ENCODE data around the gene CDK5RAP1.
"Not testable (repeated sequence)": the region's sequence is repeated elsewhere in the genome, so short reads cannot be mapped to it uniquely, and the experiment has no call there.

CDK5RAP1 gene

DNA sequence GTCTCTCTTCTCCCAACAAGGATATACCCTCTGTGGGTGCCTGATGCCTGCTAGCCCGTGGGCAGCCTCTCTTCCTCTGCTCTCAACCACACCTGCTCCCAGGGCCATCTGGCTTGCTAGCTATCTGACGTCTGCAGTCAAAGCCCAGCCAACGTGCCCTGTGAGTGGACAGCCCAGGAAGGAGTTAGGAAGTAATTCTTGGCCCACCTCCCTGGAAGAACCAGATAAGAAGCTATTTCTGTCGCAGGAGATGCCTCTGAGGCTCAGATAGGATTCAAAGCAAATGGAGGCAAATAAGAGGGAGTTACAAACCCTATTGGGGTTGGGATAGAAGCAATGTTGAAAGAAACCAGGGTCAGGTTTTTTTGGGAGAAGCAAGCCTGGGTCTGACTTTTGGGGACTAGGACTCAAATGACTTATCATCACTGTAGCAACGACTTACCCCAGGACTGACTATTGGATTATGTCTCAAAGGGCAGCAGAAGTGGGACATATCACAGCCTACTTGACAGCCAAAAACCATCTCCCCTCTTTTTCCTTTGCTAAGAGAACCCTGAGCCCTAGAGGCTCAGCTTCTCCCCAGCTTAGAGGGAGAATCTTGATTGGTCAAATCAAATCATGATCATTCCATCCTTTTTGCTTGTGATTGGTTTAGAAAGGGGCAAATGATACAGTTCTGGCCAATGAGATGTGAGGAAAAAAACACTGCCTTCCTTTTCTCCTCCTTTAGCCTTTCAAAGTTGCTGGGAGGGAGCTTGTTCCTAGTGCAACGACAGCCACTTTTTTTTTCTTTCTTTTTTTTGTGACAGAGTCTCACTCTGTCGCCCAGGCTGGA, 18.0 kb upstream of the CDK5RAP1 start:
- DNase-seq (ENCODE audit: low spot score) = no peak

DNA sequence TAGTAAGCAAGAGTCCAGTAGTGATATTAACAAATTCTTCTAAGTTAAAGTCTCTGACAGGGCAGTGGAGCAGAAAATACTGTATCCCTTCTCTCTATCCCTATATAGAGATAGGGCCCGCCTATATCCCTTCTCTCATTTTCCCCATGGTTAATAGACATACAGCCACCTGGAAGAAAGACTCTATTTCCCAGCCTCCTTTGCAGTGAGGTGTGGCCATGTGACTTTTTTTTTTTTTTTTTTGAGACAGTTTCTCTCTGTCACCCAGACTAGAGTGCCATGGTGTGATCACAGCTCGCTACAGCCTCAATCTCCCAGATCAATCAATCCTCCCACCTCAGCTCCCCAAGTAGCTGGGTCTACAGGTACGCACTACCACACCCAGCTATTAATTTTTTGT, 16.7 kb upstream of the CDK5RAP1 start:
- no peak for DNase-seq (ENCODE audit: low spot score)

DNA sequence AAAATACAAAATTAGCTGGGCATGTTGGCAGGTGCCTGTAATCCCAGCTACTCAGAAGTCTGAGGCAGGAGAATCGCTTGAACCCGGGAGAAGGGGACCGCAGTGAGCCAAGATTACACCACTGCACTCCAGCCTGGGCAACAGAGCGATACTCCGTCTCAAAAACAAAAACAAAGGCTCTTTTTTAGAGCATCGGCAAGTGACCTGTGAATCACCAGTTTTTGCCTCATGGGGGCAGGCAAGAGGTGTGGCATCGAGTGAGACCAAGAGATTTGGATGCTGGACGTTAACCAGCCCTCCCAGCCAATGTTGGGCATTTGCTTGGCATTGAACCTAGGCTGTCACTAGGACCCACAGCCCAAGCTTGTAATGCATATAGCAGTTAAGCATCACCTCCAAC, 14.6 kb upstream of the CDK5RAP1 start:
- DNase-seq (ENCODE audit: low spot score) = no peak

DNA sequence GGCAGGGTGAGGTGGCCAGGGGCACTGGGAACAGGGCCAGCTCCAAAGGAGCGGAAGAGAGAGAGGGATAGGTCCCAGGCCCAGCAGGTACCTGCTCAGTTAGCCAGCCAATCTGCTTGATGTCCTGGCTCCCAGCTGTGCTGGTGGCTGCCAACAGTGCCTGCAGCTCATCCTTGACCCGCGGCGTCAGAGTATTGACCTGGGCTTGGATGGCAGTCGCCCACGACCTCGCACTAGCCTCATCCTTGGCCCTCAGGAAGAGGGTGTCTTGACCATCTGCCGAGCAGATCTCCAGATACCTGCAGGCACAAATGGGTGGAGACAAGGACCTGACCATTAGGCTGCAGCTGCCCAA, 11.1 kb upstream of the CDK5RAP1 start:
- DNase-seq (ENCODE audit: low spot score) = no peak

DNA sequence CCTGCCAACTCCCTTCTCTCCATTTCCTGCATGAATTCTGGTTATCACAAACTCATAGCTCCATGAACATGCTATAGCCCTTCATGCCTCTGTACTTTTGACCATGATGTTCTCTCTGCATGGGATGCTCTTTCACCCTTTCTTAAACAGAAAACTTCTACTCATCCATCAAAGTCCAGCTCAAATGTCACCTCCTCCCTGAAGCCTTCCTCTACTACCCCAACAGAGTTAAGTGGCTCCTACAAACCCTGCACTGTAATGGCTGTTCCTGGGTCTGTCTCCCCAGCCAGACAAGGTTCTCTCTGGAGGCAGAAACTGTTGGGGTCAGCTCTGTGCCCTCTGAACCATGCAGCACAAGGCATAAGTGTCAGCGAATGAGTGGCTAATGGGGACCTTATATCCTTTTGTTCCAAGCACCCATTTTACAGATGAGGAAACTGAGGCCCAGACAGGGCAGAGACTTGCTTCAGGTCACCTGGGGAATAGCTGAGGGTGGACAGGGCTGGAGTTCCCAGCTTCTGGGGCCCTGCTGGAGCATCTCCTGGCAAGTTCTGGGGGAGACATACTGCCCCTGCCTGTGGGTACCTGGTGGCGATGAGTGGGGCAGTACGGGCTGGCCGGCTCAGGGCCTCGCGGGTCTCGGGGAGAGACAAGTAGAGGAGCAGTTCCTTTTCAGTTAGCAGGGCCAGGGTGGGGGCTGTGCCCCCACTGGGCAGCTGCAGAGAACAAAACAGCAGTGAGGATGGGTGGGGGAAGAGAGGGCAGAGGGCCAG, 10.6 kb upstream of the CDK5RAP1 start:
- no peak for DNase-seq (ENCODE audit: low spot score)

DNA sequence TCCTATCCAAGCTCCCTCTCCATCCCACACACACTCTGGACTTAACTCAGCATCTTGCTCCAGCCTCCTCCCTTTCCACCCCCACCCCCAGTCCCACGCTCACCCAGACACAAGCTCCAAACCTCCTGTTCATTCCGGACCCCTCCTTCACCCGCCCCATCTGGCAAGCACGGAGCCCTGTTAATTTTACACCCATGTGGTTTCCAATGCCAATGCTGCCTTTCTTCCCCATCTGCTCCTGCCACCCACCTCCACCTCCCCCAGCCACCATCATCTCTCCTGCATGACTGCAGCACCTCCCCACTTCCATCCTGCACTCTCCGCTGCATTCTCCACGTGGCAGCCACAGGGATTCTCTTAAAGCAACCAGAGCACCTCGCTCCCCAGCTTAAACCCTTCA, 9.9 kb upstream of the CDK5RAP1 start:
- no peak for DNase-seq (ENCODE audit: low spot score)

DNA sequence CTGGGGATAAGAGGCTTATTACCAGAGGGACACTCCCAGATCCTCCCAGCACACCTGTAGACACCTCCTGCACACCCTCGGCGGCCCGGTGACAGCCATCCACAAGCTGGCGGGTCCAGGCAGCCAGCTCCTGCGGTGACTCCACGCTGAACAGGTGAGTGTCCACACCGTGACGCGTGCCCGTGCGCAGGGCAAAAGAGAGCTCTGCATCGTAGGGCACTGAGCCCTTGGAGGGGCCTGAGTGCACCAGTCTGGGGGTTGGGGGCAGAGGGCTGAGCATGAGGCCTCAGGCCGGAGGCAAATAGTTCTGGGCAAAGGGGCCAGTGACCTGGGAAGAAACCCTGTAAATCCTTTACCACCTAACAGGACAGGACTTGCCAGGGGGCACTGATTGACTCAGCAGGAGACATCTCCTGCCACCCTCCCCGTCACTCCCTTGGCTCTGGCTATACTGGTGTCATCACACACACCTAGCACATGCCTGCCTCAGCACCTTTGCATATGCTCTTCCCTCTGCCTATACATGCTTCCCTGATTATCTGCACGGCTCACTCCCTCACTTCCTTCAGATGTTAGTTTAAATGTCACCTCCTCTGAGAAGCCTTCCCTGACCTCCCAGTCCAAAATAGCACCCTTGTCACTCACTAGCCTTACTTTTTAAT, 8.9 kb upstream of the CDK5RAP1 start:
- DNase-seq (ENCODE audit: low spot score) = no peak

DNA sequence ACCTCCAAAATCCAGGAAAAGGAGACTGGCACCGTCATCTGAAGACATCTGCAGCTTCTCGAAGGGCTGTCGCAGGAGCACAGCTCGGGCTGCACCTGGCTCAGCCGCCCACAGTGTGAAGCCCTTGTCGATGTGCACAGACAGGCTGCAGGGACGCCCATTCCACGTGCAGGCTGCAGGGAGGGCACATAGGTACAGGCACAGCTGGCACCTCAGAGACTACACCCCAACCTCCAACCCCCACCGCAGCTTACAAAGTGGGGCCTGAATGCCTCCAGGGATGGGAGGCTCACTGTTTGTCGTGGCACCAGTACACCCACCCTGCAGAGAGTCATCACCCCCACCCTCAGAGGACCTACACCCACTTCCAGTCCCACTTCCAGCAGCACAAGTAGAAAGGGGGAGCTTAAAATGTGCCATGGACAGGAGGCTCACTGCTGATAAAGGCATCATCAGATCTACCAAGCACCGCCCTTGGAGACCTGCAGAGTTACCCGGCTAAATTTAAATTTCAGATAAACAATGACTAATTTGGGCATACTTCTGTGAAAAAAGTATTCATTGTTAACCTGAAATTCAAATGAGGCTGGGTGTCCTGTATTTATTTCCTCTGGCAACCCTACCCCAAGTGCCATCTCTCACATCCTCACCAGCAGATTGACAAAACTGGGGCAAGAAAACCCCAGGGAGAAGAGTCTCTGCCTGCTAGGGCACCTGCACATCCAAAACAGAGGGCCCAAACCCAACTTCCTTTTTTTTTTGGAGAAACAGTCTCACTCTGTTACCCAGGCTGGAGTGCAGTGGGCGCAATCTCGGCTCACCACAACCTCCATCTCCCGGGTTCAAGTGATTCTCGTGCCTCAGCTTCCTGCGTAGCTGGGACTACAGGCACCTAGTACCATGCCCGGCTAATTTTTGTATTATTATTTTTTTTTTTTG, 7.7 kb upstream of the CDK5RAP1 start:
- no peak for DNase-seq (ENCODE audit: low spot score)

DNA sequence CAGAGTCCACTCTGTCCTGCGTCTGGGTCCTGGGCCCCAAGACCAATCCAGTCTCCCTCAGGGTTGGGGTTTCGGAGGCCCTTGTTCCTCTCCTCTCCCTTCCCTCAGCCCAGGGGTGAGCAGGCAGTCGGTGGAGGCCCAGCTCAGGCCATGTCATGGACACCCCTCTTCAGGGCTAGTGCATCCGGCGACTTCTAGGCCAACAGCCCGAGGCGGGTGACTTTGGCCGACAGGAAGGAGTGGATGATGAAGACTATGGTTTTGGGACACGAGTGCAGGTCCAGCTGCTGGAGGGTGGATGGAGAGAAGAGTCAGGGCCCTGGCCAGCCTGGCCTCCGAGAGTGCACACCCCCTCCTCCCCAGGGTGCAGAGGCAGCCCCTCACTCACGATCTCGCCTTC, 7.0 kb upstream of the CDK5RAP1 start:
- no peak for DNase-seq (ENCODE audit: low spot score)

DNA sequence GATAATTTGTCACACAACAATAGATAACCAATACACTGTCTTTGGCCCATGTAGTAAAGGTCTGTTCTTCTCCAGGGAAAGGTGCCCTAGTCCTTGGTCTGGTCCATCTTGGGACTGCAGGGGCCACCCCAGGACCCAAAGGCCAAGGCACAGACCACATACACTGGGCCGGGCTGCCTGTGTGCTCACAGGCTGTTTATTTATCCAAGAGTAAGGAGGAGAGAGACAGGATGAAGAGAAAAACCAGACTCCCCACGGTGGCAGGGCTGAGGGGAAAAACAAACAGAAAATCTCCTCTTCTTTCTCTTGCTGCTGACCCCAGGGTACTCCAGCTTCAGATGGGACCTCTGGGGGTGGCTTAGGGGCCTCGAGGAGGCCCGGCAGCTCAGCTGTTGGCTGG, 6.5 kb upstream of the CDK5RAP1 start:
- DNase-seq (ENCODE audit: low spot score) = no peak

DNA sequence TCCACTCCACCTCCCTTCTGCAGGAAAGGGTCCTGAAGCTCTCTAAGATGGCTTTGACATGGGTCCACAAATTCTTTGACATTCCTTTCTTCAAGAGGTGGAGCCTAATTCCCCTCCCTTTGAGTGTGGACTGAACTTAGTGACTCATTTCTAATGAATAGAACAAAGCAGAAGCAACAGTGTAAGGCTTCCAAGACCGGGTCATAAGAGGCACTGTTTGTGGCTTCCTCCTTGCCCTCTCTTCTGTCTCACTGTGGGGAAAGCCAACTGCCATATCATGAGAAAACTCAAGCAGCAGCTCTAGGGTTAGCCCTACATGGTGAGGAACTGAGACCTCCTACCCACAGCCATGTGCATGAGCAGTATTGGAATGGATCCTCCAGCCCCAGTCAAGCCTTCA, 5.9 kb upstream of the CDK5RAP1 start:
- DNase-seq (ENCODE audit: low spot score) = no peak

DNA sequence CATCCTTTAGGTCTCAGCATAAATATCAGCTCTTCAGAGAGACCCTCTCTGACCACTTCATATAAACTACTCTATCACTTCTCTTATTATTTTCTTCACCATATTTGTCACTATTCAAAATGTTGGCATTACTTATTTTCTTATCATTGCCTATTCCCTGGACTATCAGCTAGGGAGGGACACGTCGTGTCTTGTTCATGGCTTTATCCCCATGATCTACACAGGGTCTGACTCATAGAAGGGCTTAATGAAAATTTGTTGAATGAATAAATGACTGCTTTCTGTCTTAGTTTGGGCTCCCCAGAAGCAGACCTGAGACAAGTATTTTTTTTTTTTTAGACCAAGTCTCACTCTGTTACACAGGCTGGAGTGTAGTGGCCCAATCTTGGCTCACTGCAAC, 3.0 kb upstream of the CDK5RAP1 start:
- no peak for DNase-seq (ENCODE audit: low spot score)

DNA sequence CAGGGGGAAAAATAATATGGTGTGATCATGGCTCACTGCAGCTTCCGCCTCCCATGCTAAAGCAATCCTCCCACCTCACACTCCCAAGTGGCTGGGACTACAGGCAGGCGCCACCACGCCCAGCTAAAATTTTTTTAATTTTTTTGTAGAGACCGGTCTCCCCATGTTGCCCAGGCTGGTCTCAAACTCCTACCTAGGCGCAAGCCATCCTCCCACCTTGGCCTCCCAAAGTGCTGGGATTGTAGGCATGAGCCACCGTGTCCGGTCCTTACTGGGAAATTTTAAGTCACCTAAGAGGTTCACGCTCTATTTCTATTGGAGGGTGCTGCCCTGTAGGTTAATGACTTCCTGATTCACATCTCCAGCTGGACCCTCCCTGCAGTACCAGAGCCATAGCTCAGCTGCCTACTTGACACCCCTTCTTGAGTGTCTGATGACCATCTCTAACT, 626 bp upstream of the CDK5RAP1 start:
- no peak for DNase-seq (ENCODE audit: low spot score)

DNA sequence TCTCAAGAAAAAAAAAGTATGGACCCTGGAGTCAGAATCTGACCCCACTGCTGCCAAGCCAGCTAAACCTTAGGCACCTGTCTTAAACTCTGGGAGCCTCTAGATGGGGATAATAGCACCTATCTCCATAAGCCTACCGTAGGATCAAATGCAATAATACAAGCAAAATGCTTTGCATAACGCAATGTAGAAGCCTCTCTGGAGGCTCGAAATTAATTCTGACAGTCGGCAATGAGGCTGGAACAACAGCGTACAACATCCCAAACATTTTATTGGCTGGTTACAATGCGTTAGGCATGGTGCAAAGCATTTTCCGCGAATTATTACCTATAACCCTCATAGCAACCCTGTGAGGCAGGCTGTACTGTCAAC, 521 bp downstream of the CDK5RAP1 start:
- no peak for DNase-seq (ENCODE audit: low spot score)

DNA sequence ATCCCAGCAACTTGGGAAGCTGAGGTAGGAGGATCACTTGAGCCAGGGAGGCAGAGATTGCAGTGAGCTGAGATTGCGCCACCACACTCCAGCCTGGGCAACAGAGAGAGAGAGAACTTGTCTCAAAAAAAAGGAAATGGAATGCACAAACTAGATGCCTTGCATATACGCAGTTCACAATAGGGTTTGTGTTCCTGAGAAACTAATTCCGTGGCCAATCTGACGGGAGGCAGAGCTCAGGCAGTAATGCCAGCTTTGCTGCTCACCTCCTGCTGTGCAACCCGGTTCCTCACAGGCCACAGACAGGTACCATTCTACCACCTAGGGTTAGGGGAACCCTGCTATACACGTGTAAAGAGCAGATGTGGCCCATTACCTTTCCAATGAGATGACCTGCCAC, 1.4 kb downstream of the CDK5RAP1 start:
- DNase-seq (ENCODE audit: low spot score) = no peak

DNA sequence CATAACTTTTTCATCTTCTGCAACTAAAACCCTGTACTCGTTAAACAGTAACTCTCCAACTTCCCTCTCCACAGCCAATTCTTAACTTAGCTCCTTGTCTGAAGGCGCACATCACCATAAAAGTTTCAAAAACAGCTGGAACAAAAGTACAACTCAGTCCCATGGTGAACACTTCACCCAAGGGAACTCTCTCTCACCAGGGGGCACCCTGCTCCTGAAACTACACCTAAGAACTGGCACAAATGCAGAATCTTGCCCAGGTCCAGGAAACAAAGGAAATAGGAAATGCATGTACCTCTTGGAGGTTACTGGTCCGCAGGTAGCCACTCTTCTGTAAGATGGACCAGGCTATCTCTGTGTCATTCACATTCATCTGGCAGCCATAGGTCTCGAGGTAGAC, 6.6 kb downstream of the CDK5RAP1 start:
- no peak for DNase-seq (ENCODE audit: low spot score)

DNA sequence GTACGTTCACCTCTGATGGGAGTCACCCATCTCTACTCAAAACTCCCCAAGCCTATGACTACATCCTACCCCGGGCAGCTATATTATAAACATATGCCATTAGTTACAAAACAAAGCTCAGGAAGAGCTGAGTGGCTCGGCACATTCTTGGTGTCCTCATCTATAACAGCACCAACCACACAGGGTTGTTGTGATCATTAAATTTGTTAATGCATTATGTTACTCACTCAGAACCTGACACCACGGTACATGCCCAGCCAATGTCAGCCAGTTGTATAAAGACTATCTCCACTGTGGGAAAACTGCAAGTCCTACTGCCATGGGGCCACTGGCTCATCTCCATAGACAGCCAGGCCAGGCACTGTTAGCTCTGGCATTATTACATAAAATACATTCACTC, 7.7 kb downstream of the CDK5RAP1 start:
- no peak for DNase-seq (ENCODE audit: low spot score)

DNA sequence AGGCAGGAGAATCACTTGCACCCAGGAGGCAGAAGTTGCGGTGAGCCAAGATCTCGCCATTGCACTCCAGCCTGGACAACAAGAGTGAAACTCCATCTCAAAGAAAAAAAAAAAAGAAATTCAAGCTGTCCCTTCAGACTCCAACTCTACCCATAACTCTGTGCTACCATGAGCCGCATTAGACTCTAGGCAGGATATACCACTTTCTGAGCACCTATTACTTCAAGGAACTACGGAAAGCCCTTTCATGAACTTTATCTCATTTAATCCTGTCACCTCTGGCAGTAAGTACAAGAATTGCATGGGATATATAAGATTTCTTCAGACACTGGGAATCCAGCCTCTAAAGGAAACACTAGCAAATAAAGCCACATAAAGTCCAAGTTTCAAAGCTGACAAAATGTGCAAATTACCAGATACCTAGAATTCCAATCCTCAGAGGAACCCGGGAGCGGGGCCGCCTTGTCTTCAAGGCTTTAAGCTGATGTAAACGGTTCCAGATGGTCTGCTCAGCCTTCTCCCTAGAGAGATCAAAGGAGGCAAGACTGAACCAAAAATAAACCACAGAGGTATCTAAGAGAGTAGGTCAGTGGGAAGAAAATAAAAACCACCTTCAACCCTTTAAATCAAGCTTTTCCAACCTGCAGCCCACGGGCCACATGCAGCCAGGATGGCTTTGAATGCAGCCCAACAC, 9.4 kb downstream of the CDK5RAP1 start:
- no peak for DNase-seq (ENCODE audit: low spot score)

DNA sequence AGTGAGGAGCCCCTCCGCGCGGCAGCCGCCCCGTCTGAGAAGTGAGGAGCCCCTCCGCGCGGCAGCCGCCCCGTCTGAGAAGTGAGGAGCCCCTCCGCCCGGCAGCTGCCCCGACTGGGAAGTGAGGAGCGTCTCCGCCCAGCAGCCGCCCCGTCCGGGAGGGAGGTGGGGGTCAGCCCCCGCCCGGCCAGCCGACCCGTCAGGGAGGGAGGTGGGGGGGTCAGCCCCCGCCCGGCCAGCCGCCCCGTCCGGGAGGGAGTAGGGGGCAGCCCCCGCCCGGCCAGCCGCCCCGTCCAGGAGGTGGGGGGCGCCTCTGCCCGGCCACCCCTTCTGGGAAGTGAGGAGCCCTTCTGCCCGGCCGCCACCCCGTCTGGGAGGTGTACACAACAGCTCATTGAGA, 12.0 kb downstream of the CDK5RAP1 start:
- not testable (repeated sequence) for DNase-seq (ENCODE audit: low spot score)

DNA sequence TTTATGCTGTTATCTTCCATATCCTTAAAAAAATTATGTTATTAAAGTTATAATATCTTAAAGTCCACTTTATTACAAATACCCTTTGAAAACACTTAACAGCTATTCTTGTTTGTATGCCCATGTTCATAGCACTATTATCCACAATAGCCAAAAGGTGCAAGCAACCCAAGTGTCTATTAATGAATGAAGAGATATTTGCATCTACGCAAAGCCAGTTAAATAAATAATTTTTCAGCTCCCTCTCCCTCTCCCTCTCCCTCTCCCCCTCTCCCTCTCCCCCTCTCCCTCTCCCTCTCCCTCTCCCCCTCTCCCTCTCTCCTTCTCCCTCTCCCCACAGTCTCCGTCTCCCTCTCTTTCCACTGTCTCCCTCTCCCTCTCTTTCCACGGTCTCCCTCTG, 13.1 kb downstream of the CDK5RAP1 start:
- no peak for DNase-seq (ENCODE audit: low spot score)

DNA sequence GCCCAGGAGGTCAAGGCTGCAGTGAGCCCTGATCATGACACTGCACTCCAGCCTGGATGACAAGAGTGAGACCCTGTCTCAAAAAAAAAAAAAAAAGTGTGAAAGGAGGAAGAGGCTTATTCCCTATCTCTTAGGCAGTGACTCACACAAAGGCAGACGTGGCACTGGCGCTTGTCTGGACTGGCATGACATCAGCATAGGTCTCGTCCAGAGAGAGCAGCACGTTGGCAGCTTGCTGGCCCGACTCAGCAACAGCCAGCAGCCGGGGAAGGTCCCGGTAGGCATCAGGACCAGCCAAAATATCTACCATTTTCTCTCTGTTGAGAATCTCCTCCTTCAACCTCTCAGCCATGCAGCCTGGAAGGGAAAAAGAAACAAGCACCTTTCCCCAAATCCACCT, 14.1 kb downstream of the CDK5RAP1 start:
- DNase-seq (ENCODE audit: low spot score) = no peak

Data from activated CD4-positive, alpha-beta T cell treated with anti-CD3 and anti-CD28 coated beads, Interleukin-2, Interleukin-4, amounts not matched to agents 100 ng/mL and 50 ng/mL, durations not matched to agents 16 hours and 8 hours (primary cell).